Central memory CD4-positive, alpha-beta T cell (primary cell): Measurements from ENCODE around the gene TBCEL.
"Not testable (repeated sequence)": the region's sequence is repeated elsewhere in the genome, so short reads cannot be mapped to it uniquely, and the experiment has no call there.

ENCODE experiments used
- DNase-seq: peaks from one replicate; pipeline ENCODE4 v3.0.0; 2022

The TBCEL gene

GRCh38 chr11:121029813-121030445, 6.0 kb downstream of the TBCEL start:
- no peak for DNase-seq

- DNase-seq = no peak
Measured at GRCh38 chr11:121031167-121031566, 7.3 kb downstream of the TBCEL start.

GRCh38 chr11:121031648-121032047, 7.7 kb downstream of the TBCEL start:
- DNase-seq = not testable (repeated sequence)

- no peak for DNase-seq
Measured at GRCh38 chr11:121032546-121032945, 8.6 kb downstream of the TBCEL start.

GRCh38 chr11:121033635-121034034, 9.7 kb downstream of the TBCEL start:
- DNase-seq = no peak

GRCh38 chr11:121035169-121035755, 11.4 kb downstream of the TBCEL start:
- DNase-seq = no peak

GRCh38 chr11:121035780-121036179, 11.9 kb downstream of the TBCEL start:
- DNase-seq = no peak

GRCh38 chr11:121037016-121037415, 13.1 kb downstream of the TBCEL start:
- DNase-seq = no peak

GRCh38 chr11:121038648-121039409, 14.9 kb downstream of the TBCEL start:
- DNase-seq = no peak

- no peak for DNase-seq
Measured at GRCh38 chr11:121039971-121040613, 16.2 kb downstream of the TBCEL start.

- no peak for DNase-seq
Measured at GRCh38 chr11:121040614-121041002, 16.7 kb downstream of the TBCEL start.

- DNase-seq = no peak
Measured at GRCh38 chr11:121041072-121041471, 17.2 kb downstream of the TBCEL start.

GRCh38 chr11:121042296-121042695, 18.4 kb downstream of the TBCEL start:
- no peak for DNase-seq

GRCh38 chr11:121047926-121048325, 24.0 kb downstream of the TBCEL start:
- DNase-seq = no peak

GRCh38 chr11:121048464-121049233, 24.7 kb downstream of the TBCEL start:
- DNase-seq = no peak

GRCh38 chr11:121053244-121053643, 29.3 kb downstream of the TBCEL start:
- no peak for DNase-seq

GRCh38 chr11:121054266-121054665, 30.4 kb downstream of the TBCEL start:
- no peak for DNase-seq

- DNase-seq = no peak
Measured at GRCh38 chr11:121055076-121055475, 31.2 kb downstream of the TBCEL start.

GRCh38 chr11:121057922-121058321, 34.0 kb downstream of the TBCEL start:
- no peak for DNase-seq

GRCh38 chr11:121058941-121059340, 35.0 kb downstream of the TBCEL start:
- DNase-seq = no peak

- no peak for DNase-seq
Measured at GRCh38 chr11:121059605-121060004, 35.7 kb downstream of the TBCEL start.

GRCh38 chr11:121063728-121064127, 39.8 kb downstream of the TBCEL start:
- DNase-seq = no peak

GRCh38 chr11:121066623-121067022, 42.7 kb downstream of the TBCEL start:
- DNase-seq = no peak
